K562 (cell line): ENCODE measurements around the gene PLEKHH2. TPM values are rescaled to one million over a fixed set of nuclear protein-coding genes. Genes with fewer than 3 reads are reported as not detected.

ENCODE experiments used
- ATAC-seq: fragments of 200-7000 bp; cut with Tn5 transposase; 3 replicates; pipeline ENCODE4 v1.9.1; 2020; ENCODE audit warnings: moderate library complexity
- BruUV-seq: library from RNA; stranded (reverse); fragments of 400-500 nt; replicated peaks from 2 replicates; lab custom pipeline; 2021; lab: Mats Ljungman, UMichigan
- CTCF ChIA-PET: fragments of 300-600 bp; formaldehyde crosslinking; extraction: SDS; loops from one replicate; lab custom pipeline; 2021; ENCODE audit warnings: low intra/inter-chr PET ratio; lab: Yijun Ruan, JAX
- POLR2A ChIA-PET: fragments of 300-600, 350-650 bp; sonication (Branson Sonifier 250); formaldehyde crosslinking; extraction: SDS; loops from one replicate; lab custom pipeline; 2021; ENCODE audit warnings: antibody characterized with exemption, inconsistent platforms; lab: Yijun Ruan, JAX
- DNase-seq, 4 experiments: peaks; one replicate each; pipeline versions ENCODE4 v3.0.0 to v3.0.0-alpha.2; 2011 to 2018; ENCODE audit warnings: low spot score in 3 of 4, mixed read lengths in 3 of 4; ENCODE audit errors: extremely low read depth in 1 of 4
- FAIRE-seq: peaks from 2 replicates; lab custom pipeline; 2011; peaks lifted over from hg19 to GRCh38; lab: Jason Lieb, UNC
- H2AFZ ChIP-seq: 2 replicates; pipeline ENCODE4 v1.6.0; 2011; ENCODE audit warnings: low read depth, low read length, control low read depth, inconsistent platforms
- H3K27ac ChIP-seq: fragments of 200-600 bp; 3 replicates; pipeline ENCODE4 v1.8.0; 2011; ENCODE audit warnings: low read depth, mild to moderate bottlenecking, control low read depth, inconsistent platforms, low read length, moderate library complexity, mixed read lengths; ENCODE audit errors: extremely low read depth
- H3K27me3 ChIP-seq, 2 experiments: fragments of 300-600 bp in 1 of 2; 2 replicates in 1 of 2; 3 replicates in 1 of 2; pipeline versions ENCODE4 v1.6.0 to v1.8.0; 2011; ENCODE audit warnings: inconsistent platforms in 2 of 2, low read length in 2 of 2, mild to moderate bottlenecking in 1 of 2, mixed read lengths in 1 of 2, moderate library complexity in 1 of 2; ENCODE audit not compliant: control insufficient read depth in 2 of 2, insufficient read depth in 2 of 2
- H3K36me3 ChIP-seq: fragments of 300-600 bp; 3 replicates; pipeline ENCODE4 v1.8.0; 2011; ENCODE audit warnings: mild to moderate bottlenecking, low read length, inconsistent platforms; ENCODE audit not compliant: control insufficient read depth, insufficient read depth
- H3K4me1 ChIP-seq, 2 experiments: fragments of 200-600 bp in 1 of 2; replicated peaks in 1 of 2; 2 replicates in 1 of 2; 3 replicates in 1 of 2; pipeline versions ENCODE4 v1.5.1 to v1.8.0; 2011; ENCODE audit warnings: inconsistent platforms in 2 of 2, low read length in 2 of 2, mild to moderate bottlenecking in 1 of 2, mixed read lengths in 1 of 2, moderate library complexity in 1 of 2; ENCODE audit not compliant: control insufficient read depth in 2 of 2, insufficient read depth in 2 of 2
- H3K4me2 ChIP-seq: 2 replicates; pipeline ENCODE4 v1.6.1; 2011; ENCODE audit warnings: low read length, control low read depth, inconsistent platforms, mixed read lengths; ENCODE audit not compliant: insufficient read depth
- H3K4me3 ChIP-seq: fragments of 200-600 bp; sonication (generic), shearing (Covaris generic); 2 replicates; pipeline ENCODE4 v1.5.1; 2016; ENCODE audit warnings: control low read depth, inconsistent platforms
- H3K79me2 ChIP-seq: fragments of 200-600 bp; 3 replicates; pipeline ENCODE4 v1.8.0; 2011; ENCODE audit warnings: low read length, inconsistent platforms; ENCODE audit not compliant: control insufficient read depth, insufficient read depth
- H3K9ac ChIP-seq, 2 experiments: 2 replicates each; pipeline versions ENCODE4 v1.6.0 to v1.6.1; 2011; ENCODE audit warnings: low read depth in 2 of 2, low read length in 2 of 2, control low read depth in 1 of 2, inconsistent platforms in 1 of 2, mild to moderate bottlenecking in 1 of 2, mixed read lengths in 1 of 2; ENCODE audit not compliant: insufficient read depth in 1 of 2
- H3K9me1 ChIP-seq: one replicate; pipeline ENCODE4 v1.6.0; 2011; ENCODE audit warnings: inconsistent platforms, mild to moderate bottlenecking, low read length, moderate library complexity; ENCODE audit not compliant: control insufficient read depth, insufficient read depth
- H3K9me3 ChIP-seq: replicated peaks from 2 replicates; pipeline ENCODE4 v1.5.1; 2011; ENCODE audit warnings: low read depth, low read length, inconsistent platforms; ENCODE audit not compliant: control insufficient read depth, insufficient read depth
- H4K20me1 ChIP-seq: replicated peaks from 2 replicates; pipeline ENCODE4 v1.6.1; 2011; ENCODE audit warnings: low read length, inconsistent platforms, mixed read lengths; ENCODE audit not compliant: control insufficient read depth, insufficient read depth
- ADNP ChIP-seq: fragments of 200-800 bp; sonication (Bioruptor generic); IDR thresholded peaks from 2 replicates; pipeline ENCODE4 v1.6.1; 2016; ENCODE audit warnings: missing genetic modification characterization, missing compliant biosample characterization
- BCLAF1 ChIP-seq, 2 experiments: fragments of 450-650 bp in 1 of 2; IDR thresholded peaks; 2 replicates each; pipeline ENCODE4 v1.6.1; 2011 to 2017; ENCODE audit warnings: low read depth in 2 of 2, antibody characterized with exemption in 1 of 2, borderline replicate concordance in 1 of 2, low read length in 1 of 2, mild to moderate bottlenecking in 1 of 2, mixed read lengths in 1 of 2; ENCODE audit not compliant: control insufficient read depth in 1 of 2
- CBX5 ChIP-seq: IDR thresholded peaks from 2 replicates; pipeline ENCODE4 v1.6.1; 2014; ENCODE audit warnings: low read depth, borderline replicate concordance
- GATAD2A ChIP-seq: fragments of 450-650 bp; IDR thresholded peaks from 2 replicates; pipeline ENCODE4 v1.6.1; 2017
- MAZ ChIP-seq, 2 experiments: fragments of 450-650 bp in 1 of 2; sonication (generic) in 1 of 2; formaldehyde crosslinking; IDR thresholded peaks in 1 of 2; conservative IDR thresholded peaks in 1 of 2; 2 replicates each; pipeline versions ENCODE4 v1.4.0 to v1.5.0; 2020; ENCODE audit warnings: mild to moderate bottlenecking in 1 of 2, missing genetic modification reagents in 1 of 2
- MEIS2 ChIP-seq: fragments of 450-650 bp; IDR thresholded peaks from 2 replicates; pipeline ENCODE4 v1.6.1; 2014; ENCODE audit warnings: mild to moderate bottlenecking; ENCODE audit not compliant: partially characterized antibody
- NFRKB ChIP-seq: fragments of 450-650 bp; IDR thresholded peaks from 2 replicates; pipeline ENCODE4 v1.6.1; 2016; ENCODE audit warnings: low read depth
- NR0B1 ChIP-seq: fragments of 450-650 bp; IDR thresholded peaks from one replicate; pipeline ENCODE4 v1.6.1; 2018; ENCODE audit warnings: mild to moderate bottlenecking, moderate library complexity; ENCODE audit not compliant: partially characterized antibody
- RREB1 ChIP-seq: fragments of 250-450 bp; sonication (Bioruptor Pico); IDR thresholded peaks from 2 replicates; pipeline ENCODE4 v1.4.0; 2020
- TFAP4 ChIP-seq: sonication (generic); formaldehyde crosslinking; IDR thresholded peaks from 2 replicates; pipeline ENCODE4 v1.8.0; 2022; ENCODE audit warnings: missing genetic modification reagents, mild to moderate bottlenecking, moderate library complexity, borderline replicate concordance
- ZNF778 ChIP-seq: fragments of 450-650 bp; formaldehyde crosslinking; IDR thresholded peaks from 2 replicates; pipeline ENCODE4 v1.4.0; 2020; ENCODE audit warnings: mild to moderate bottlenecking, moderate library complexity
- WGBS: fragments of 100-300 bp; shearing (Covaris generic); methylation state at CpG from one replicate; pipeline ENCODE4 v1.1.6; 2016; ENCODE audit warnings: low coverage, mixed read lengths; ENCODE audit not compliant: insufficient coverage; ENCODE audit errors: missing lambda C conversion rate; 5-methylcytosine and 5-hydroxymethylcytosine counted together
- in situ Hi-C: fragments of 300-500 bp; cut with MboI; formaldehyde crosslinking; loops from 4 replicates; pipeline ENCODE4 v1.15.0; 2018; ENCODE audit warnings: inconsistent platforms, mixed read lengths
- intact Hi-C: fragments of 100-400 bp; cut with micrococcal nuclease; formaldehyde crosslinking; loops from 2 replicates; pipeline ENCODE4 v1.14.2; 2022
- polyA plus RNA-seq, 8 experiments: library from polyadenylated mRNA; depleted of rRNA in 4 of 8; stranded (reverse) in 5 of 8; unstranded in 3 of 8; fragments of >200 nt; fragmentation: Nextera tagmentation in 2 of 8; fragmentation: Illumina TruSeq in 1 of 8; extraction: Ambion mirVana in 2 of 8; extraction: Trizol in 1 of 8; gene quantifications; 2 replicates each; pipeline versions ENCODE4 v1.2.1 to v1.2.3, GENCODE V29; 2011 to 2014; ENCODE audit warnings: inconsistent platforms in 1 of 8, missing spikeins in 1 of 8
- total RNA-seq, 7 experiments: library from RNA; depleted of rRNA in 6 of 7; stranded (reverse); fragments of >200 nt in 6 of 7; fragmentation: Illumina TruSeq in 2 of 7; extraction: Trizol in 2 of 7; gene quantifications; 2 replicates each; pipeline versions ENCODE4 v1.2.1 to v1.2.3, GENCODE V29; 2011 to 2021; ENCODE audit warnings: low replicate concordance in 1 of 7

Gene PLEKHH2
- total and polyA plus RNA-seq, 9 of the 15 experiments (the other 6 are each of a cell fraction or from before 2014, with no cell fraction given) = 0.77 to 13.5 (median 2.7) TPM

GRCh38 chr2:43593254-43593653 lies 43.8 kb upstream of the PLEKHH2 start:
- Histone ChIP-seq H3K4me2 (no peak overlapping the region), H3K27ac (no peak overlapping the region), H2AFZ (no peak overlapping the region), H3K27me3 (no peaks in the 10 kb centered on the region), H3K4me1 (peaks cover 4 to 10% of the 10 kb centered on the region in 2 experiments; a peak in 1 of 5 replicates), H3K9ac (no peak overlapping the region), H3K79me2 (peaks cover 32% of the 10 kb centered on the region), H4K20me1 (no peaks in the 10 kb centered on the region), H3K36me3 (peaks cover 38% of the 10 kb centered on the region; the same call in 2 of the 3 replicates), H3K9me3 (no peaks in the 10 kb centered on the region), H3K9me1 (no peaks in the 10 kb centered on the region), H3K4me3 (no peak overlapping the region)
- no TSS peak for BruUV-seq
- POLR2A ChIA-PET = interaction anchor here (0.6 kb wide), 1 partner anchor 266 kb away, joined by 4 read pairs; no protein-coding TSS in a partner anchor
- ATAC-seq = no peak
- FAIRE-seq = no peak
- 81% methylated on average over 3 of the region's 3 CpGs for WGBS
- CTCF ChIA-PET = no interaction called here
- DNase-seq = no peak
- in situ Hi-C loops = no loop called here
- intact Hi-C loops = no loop called here
- no peak for TF ChIP-seq TFAP4
- no peak for TF ChIP-seq RREB1
- no peak for TF ChIP-seq NR0B1
- no peak for TF ChIP-seq GATAD2A
- TF ChIP-seq MEIS2 = no peak
- no peak for TF ChIP-seq BCLAF1 (IDR thresholded peaks at IDR 0.05; ENCODE audit: borderline replicate concordance in 1 of 2, control insufficient read depth in 1 of 2, low read depth in 2 of 2, low read length in 1 of 2)
- TF ChIP-seq MAZ (CRISPR knock-in tag; conservative IDR thresholded peaks at IDR 0.05 in 1 of 2, IDR thresholded peaks at IDR 0.05 in 1 of 2) = no peak
- TF ChIP-seq ZNF778 (CRISPR knock-in tag) = no peak
- TF ChIP-seq NFRKB = no peak
- TF ChIP-seq CBX5 = no peak
- no peak for TF ChIP-seq ADNP (tag)
